Mucosa of descending colon (tissue), 3 donors: Measurements from ENCODE around the gene SLIT1. TPM values are rescaled to one million over a fixed set of nuclear protein-coding genes. Genes with fewer than 3 reads are reported as not detected.

ENCODE experiments used
- ATAC-seq: fragments of 200-7000 bp; cut with Tn5 transposase; one replicate; pipeline ENCODE4 v1.9.1; 2020; ENCODE audit warnings: mild to moderate bottlenecking, moderate library complexity
- DNase-seq, 3 donors: peaks; one replicate each; pipeline ENCODE4 v3.0.0-alpha.2; 2020
- H3K36me3 ChIP-seq: fragments of 200-600 bp; one replicate; pipeline ENCODE4 v1.8.0; 2021; ENCODE audit warnings: low read depth, mild to moderate bottlenecking
- H3K4me1 ChIP-seq: fragments of 200-600 bp; one replicate; pipeline ENCODE4 v1.8.0; 2021; ENCODE audit warnings: low read depth, mild to moderate bottlenecking
- H3K4me3 ChIP-seq: fragments of 200-600 bp; one replicate; pipeline ENCODE4 v1.8.0; 2021; ENCODE audit warnings: mild to moderate bottlenecking
- H3K9me3 ChIP-seq: fragments of 200-600 bp; one replicate; pipeline ENCODE4 v1.8.0; 2021; ENCODE audit warnings: mild to moderate bottlenecking
- CTCF ChIP-seq: fragments of 200-600 bp; IDR thresholded peaks from one replicate; pipeline ENCODE4 v1.8.0; 2022; ENCODE audit warnings: antibody characterized with exemption, mild to moderate bottlenecking
- intact Hi-C, 2 donors: fragments of 100-400 bp; cut with DNase I in 1 of 2; cut with micrococcal nuclease in 1 of 2; formaldehyde crosslinking; loops; one replicate each; pipeline versions ENCODE4 v1.11.0 to v1.11.1; 2022; cut with DNase I, micrococcal nuclease
- total RNA-seq, 3 donors: library from RNA; stranded (reverse); fragmentation: NEBNext Ultra II Directional in 2 of 3; extraction: Animal tissue kit (Norgen Biotek cat#: 25700) in 2 of 3; gene quantifications; one replicate each; pipeline versions ENCODE4 v1.2.1 to v1.2.4, GENCODE V29; 2021 to 2023
- donor health status: DM: no; HTN: no; CAD: no; lungs with moderate emphysema.
- donor health status: DM: no; HTN: no; CAD: no.
- donor health status: DM: no; HTN: yes; CAD: no.

SLIT1 gene
- total RNA-seq, 3 donors from 2014 or later = 0.17 to 1.1 (median 0.24) TPM

- intact Hi-C loops = no loop called here
- Histone ChIP-seq H3K4me3 (no peak overlapping the region), H3K9me3 (peaks cover 10% of the 10 kb centered on the region), H3K4me1 (no peaks in the 10 kb centered on the region), H3K36me3 (no peaks in the 10 kb centered on the region)
- no peak for TF ChIP-seq CTCF
- DNase-seq (no peak), ATAC-seq (no peak)
These were observed 183.1 kb downstream of the SLIT1 start for GRCh38 chr10:97002670-97003069.

- Histone ChIP-seq H3K9me3 (no peaks in the 10 kb centered on the region), H3K4me1 (no peaks in the 10 kb centered on the region), H3K4me3 (no peak overlapping the region), H3K36me3 (no peaks in the 10 kb centered on the region)
- ATAC-seq (no peak), DNase-seq (no peak)
- intact Hi-C loops = no loop called here
- no peak for TF ChIP-seq CTCF
These were observed 184.4 kb downstream of the SLIT1 start for GRCh38 chr10:97001183-97001991.

GRCh38 chr10:97000487-97001182 is 185.1 kb downstream of the SLIT1 start:
- ATAC-seq (no peak), DNase-seq (no peak)
- no peak overlapping the region for H3K4me3 ChIP-seq
- no peaks in the 10 kb centered on the region for H3K4me1 ChIP-seq
- intact Hi-C loops = no loop called here
- no peak for TF ChIP-seq CTCF
- H3K9me3 ChIP-seq = no peaks in the 10 kb centered on the region
- no peaks in the 10 kb centered on the region for H3K36me3 ChIP-seq

GRCh38 chr10:96999987-97000386 is 185.8 kb downstream of the SLIT1 start:
- H3K9me3 ChIP-seq = no peaks in the 10 kb centered on the region
- no peak for ATAC-seq
- no peak overlapping the region for H3K4me3 ChIP-seq
- intact Hi-C loops = no loop called here
- no peak for TF ChIP-seq CTCF
- no peaks in the 10 kb centered on the region for H3K4me1 ChIP-seq
- DNase-seq = no peak
- no peaks in the 10 kb centered on the region for H3K36me3 ChIP-seq

GRCh38 chr10:96999337-96999736 is 186.4 kb downstream of the SLIT1 start:
- no peak overlapping the region for H3K4me3 ChIP-seq
- no peaks in the 10 kb centered on the region for H3K9me3 ChIP-seq
- TF ChIP-seq CTCF = no peak
- ATAC-seq = no peak
- H3K4me1 ChIP-seq = no peaks in the 10 kb centered on the region
- no peaks in the 10 kb centered on the region for H3K36me3 ChIP-seq
- intact Hi-C loops = no loop called here
- no peak for DNase-seq
